Suprapubic skin (tissue), 4 donors: ENCODE measurements around the gene TMEM242.

Source experiments
- EP300 ChIP-seq: sonication (generic); formaldehyde crosslinking; IDR thresholded peaks from one replicate; pipeline ENCODE4 v1.6.1; 2017; ENCODE audit warnings: antibody characterized with exemption
- POLR2A ChIP-seq, 2 donors: fragments of 450-650 bp; IDR thresholded peaks; one replicate each; pipeline ENCODE4 v1.6.1; 2017; ENCODE audit warnings: antibody characterized with exemption in 2 of 2, mild to moderate bottlenecking in 2 of 2, moderate library complexity in 2 of 2
- POLR2AphosphoS5 ChIP-seq, 3 donors: sonication (generic); formaldehyde crosslinking; IDR thresholded peaks; one replicate each; pipeline ENCODE4 v1.6.1; 2017; ENCODE audit warnings: antibody characterized with exemption in 3 of 3
- TF ChIP-seq, protein P1 (sequence below), 2 donors: fragments of 200-600 bp in 1 of 2; fragments of 450-650 bp in 1 of 2; sonication (generic) in 1 of 2; IDR thresholded peaks; one replicate each; pipeline ENCODE4 v1.5.1; 2016 to 2019; ENCODE audit warnings: antibody characterized with exemption in 2 of 2, mild to moderate bottlenecking in 1 of 2, moderate library complexity in 1 of 2

DNA sequence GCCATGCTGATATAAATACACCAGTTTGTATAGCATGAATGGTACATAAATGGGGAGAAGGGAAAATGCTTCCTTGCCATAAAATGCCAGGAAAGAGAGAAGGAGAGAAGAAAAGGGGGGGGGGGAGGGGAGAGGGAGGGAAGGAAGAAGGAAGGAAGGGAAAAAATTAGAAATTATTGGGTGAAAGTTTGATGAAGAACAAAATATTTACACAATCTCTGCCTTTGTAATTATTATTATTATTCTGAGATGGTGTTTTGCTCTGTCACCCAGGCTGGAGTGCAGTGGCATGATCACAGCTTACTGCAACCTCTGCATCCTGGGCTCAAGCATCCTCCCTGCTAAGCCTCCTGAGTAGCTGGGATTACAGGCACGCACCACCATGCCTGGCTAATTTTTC lies 47.4 kb upstream of the TMEM242 start:
- TF ChIP-seq, protein P1, sequence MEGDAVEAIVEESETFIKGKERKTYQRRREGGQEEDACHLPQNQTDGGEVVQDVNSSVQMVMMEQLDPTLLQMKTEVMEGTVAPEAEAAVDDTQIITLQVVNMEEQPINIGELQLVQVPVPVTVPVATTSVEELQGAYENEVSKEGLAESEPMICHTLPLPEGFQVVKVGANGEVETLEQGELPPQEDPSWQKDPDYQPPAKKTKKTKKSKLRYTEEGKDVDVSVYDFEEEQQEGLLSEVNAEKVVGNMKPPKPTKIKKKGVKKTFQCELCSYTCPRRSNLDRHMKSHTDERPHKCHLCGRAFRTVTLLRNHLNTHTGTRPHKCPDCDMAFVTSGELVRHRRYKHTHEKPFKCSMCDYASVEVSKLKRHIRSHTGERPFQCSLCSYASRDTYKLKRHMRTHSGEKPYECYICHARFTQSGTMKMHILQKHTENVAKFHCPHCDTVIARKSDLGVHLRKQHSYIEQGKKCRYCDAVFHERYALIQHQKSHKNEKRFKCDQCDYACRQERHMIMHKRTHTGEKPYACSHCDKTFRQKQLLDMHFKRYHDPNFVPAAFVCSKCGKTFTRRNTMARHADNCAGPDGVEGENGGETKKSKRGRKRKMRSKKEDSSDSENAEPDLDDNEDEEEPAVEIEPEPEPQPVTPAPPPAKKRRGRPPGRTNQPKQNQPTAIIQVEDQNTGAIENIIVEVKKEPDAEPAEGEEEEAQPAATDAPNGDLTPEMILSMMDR (IDR thresholded peaks at IDR 0.05): no peak
- TF ChIP-seq POLR2AphosphoS5 (IDR thresholded peaks at IDR 0.05): no peak
- TF ChIP-seq POLR2A (IDR thresholded peaks at IDR 0.05): no peak
- no peak for TF ChIP-seq EP300
